HG02623 (cell line): ENCODE measurements around the gene LRIG2.
"Not testable (repeated sequence)": the region's sequence is repeated elsewhere in the genome, so short reads cannot be mapped to it uniquely, and the experiment has no call there.

Experiments
- ATAC-seq: cut with Tn5 transposase; IDR thresholded peaks from one replicate; pipeline ENCODE4 v1.9.1; 2021; ENCODE audit warnings: moderate library complexity; ENCODE audit not compliant: unreplicated experiment

LRIG2 gene

DNA sequence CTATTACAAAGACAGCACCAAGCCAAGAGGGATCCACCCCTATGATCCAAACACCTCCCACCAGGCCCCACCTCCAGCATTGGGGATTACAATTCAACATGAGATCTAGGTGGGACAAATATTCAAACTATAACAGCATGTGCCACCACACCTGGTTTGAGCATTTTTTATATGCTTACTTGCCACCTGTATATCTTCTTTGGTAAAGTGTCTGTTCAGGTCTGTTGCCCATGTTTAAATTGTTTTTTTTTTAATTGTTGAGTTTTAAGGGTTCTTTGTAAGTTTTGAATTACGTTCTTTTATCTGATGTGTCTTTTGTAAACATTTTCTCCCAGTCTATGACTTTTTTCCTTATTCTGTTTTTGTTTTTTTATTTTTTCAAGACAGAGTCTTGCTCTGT lies 83.4 kb downstream of the LRIG2 start:
- ATAC-seq: no peak

DNA sequence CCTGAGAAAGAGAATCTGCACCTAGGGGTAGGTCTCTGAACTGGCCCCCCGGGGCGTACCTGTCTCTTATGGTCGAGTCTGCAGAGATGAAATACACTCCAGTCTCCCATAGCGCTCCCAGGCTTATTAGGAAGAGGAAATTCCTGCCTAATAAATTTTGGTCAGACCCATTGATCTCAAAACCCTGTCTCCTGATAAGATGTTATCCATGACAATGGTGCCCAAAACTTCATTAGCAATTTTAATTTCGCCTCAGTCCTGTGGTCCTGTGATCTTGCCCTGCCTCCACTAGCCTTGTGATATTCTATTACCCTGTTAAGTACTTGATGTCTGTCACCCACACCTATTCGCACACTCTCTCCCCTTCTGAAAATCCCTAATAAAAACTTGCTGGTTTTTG lies 85.7 kb downstream of the LRIG2 start:
- ATAC-seq: not testable (repeated sequence)

DNA sequence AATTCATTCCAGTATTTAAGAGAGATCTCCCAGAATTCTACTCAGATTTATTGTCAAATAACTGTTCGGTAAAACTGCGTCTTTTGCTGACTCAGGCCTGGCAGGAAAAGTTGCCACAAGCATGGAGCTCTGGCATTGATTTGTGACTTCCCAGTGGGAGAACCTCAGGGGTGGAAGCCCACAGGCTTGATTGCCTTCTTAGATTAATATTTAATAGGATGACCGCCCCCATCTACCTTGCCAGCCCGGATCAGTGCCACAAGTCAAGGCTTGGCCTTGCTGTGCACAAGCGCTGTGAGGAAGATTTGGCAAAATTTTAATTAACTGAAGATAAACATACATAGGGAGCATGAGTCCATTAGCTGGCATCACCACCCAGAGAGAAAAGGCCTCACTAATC lies 93.5 kb downstream of the LRIG2 start:
- no peak for ATAC-seq

DNA sequence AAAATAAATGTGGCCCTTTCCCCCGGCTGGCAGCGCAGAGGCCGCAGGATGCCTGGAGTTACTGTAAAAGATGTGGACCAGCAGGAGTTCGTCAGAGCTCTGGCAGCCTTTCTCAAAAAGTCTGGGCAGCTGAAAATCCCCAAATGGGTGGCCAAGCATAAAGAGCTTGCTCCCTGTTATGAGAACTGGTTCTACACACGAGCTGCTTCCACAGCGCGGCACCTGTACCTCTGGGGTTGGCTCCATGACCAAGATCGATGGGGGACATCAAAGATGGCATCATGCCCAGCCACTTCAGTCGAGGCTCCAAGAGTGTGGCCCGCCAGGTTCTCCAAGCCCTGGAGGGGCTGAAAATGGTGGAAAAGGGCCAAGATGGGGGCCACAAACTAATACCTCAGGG lies 95.9 kb downstream of the LRIG2 start:
- ATAC-seq: no peak

DNA sequence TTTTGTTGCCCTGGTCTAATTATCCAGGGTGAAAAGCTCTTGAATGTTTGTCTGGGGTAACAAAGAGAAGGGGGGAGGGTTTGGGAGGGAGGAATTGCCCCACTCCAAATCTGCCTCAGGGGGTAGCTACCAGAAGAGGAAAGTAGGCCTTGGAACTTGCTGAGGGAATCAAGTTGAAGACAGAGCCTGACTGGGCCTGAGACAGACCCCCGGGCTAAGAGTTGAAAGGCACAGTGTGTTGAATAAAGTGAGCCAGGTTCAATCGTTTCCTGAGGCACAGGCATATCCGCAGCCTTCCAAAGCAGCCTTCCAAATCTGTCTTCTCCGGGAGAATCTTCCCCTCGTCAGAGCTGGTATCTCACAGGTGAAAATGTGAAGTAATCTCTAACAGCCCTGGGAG lies 96.6 kb downstream of the LRIG2 start:
- no peak for ATAC-seq

DNA sequence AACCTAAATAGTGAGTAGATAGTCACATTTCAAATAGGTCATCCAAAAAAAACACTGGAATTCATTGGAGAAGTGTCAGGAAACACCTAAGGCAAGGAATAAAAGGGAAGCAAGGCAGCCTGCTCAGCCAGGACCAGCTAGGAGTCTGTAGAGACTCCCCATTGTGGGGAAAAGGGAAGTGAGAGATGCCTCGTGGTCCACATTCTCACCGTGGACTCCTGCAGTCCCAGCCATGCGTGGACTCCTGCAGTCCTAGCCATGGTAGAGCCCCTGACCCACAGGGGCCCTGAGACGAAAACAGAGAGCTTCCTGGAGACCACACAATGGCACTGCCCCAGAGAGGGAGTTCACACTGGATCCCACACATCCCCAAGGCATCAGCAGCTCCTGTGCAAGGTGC lies 97.5 kb downstream of the LRIG2 start:
- no peak for ATAC-seq

DNA sequence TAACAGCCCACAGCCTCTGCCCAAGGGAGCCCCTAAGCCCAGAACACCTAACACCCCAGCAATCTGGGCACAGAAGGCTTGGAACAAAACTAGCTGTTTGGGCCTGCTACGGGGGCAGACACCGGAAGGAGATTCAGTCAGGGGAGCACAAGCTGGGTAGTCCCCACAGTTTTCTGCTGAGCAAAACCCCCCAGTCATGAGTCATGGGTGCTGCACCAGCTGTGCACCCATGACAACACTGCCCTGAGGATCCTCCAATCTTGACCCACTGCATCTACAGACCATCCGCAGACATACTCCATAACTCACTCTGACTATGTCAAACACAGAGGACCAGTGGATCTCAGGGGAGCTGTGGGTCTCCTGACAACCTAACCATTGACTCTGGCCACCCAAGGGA lies 105.1 kb downstream of the LRIG2 start:
- no peak for ATAC-seq

DNA sequence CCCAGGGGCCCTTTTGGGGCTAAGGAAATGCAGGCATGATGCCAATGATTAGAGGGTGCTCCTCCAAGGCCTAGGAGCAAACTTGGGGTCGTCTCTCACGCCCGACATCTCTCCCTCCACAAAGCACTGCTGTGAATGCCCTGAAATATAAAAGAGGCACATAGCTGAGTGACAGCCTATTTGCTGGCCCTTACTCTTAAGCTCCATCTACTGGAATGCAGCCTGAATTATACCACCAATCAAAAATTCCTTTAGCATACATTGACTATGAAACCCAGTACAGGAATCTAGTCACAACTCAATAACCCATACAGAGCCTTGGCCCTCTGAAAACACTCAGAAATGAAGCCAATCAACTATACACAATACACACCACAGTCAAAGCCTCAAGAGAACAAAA lies 105.5 kb downstream of the LRIG2 start:
- ATAC-seq: no peak
